WTC11 (cell line): ENCODE results near the gene SPATA25. TPM values are rescaled to one million over a fixed set of nuclear protein-coding genes. Genes with fewer than 3 reads are reported as not detected.

Experiments used
- ATAC-seq: fragments of 200-7000 bp; cut with Tn5 transposase; 2 replicates; pipeline ENCODE4 v1.10.0; 2021; ENCODE audit warnings: mild to moderate bottlenecking, moderate library complexity
- CTCF ChIA-PET: fragments of 300-600 bp; sonication (Branson Sonifier 250); formaldehyde crosslinking; loops from one replicate; lab custom pipeline; 2021; ENCODE audit warnings: antibody characterized with exemption; lab: Charles Lee
- POLR2A ChIA-PET: fragments of 350-600 bp; sonication (Branson Sonifier 250); formaldehyde crosslinking; loops from one replicate; lab custom pipeline; 2021; ENCODE audit warnings: antibody characterized with exemption; lab: Charles Lee
- DNase-seq: peaks from one replicate; pipeline ENCODE4 v3.0.0; 2021; ENCODE audit warnings: low spot score
- H3K27ac Mint-ChIP-seq: 2 replicates; pipeline ENCODE4 v1.8.0; 2021; ENCODE audit warnings: mixed read lengths
- H3K27me3 Mint-ChIP-seq: 2 replicates; pipeline ENCODE4 v1.8.0; 2021; ENCODE audit warnings: low read depth, mild to moderate bottlenecking, moderate library complexity, mixed read lengths
- H3K36me3 Mint-ChIP-seq: 2 replicates; pipeline ENCODE4 v1.8.0; 2021; ENCODE audit warnings: mixed read lengths
- H3K4me1 Mint-ChIP-seq: 2 replicates; pipeline ENCODE4 v1.8.0; 2022; ENCODE audit warnings: mixed read lengths
- H3K4me3 Mint-ChIP-seq: 2 replicates; pipeline ENCODE4 v1.8.0; 2021; ENCODE audit warnings: mild to moderate bottlenecking, moderate library complexity, mixed read lengths
- H3K9me3 Mint-ChIP-seq: 2 replicates; pipeline ENCODE4 v1.8.0; 2021; ENCODE audit warnings: mixed read lengths
- CBFB ChIP-seq: sonication (generic); formaldehyde crosslinking; IDR thresholded peaks from 2 replicates; pipeline ENCODE4 v1.8.1; 2022; ENCODE audit warnings: mild to moderate bottlenecking, low read depth, missing genetic modification reagents
- CTCF ChIP-seq: fragments of 200-600 bp; IDR thresholded peaks from 2 replicates; pipeline ENCODE4 v1.8.0; 2022; ENCODE audit warnings: antibody characterized with exemption
- FOXK1 ChIP-seq: sonication (generic); formaldehyde crosslinking; IDR thresholded peaks from 2 replicates; pipeline ENCODE4 v1.8.0; 2022; ENCODE audit warnings: mild to moderate bottlenecking, moderate library complexity, missing genetic modification reagents
- GABPB1 ChIP-seq: sonication (generic); formaldehyde crosslinking; IDR thresholded peaks from 2 replicates; pipeline ENCODE4 v1.8.1; 2023; ENCODE audit warnings: mild to moderate bottlenecking, missing genetic modification reagents
- HMGA2 ChIP-seq: fragments of 250-450 bp; sonication (Bioruptor Pico); IDR thresholded peaks from 2 replicates; pipeline ENCODE4 v1.4.0; 2021; ENCODE audit warnings: mild to moderate bottlenecking, moderate library complexity
- JUN ChIP-seq: sonication (generic); formaldehyde crosslinking; IDR thresholded peaks from 2 replicates; pipeline ENCODE4 v1.8.0; 2023; ENCODE audit warnings: mild to moderate bottlenecking, missing genetic modification reagents
- MYBL2 ChIP-seq: sonication (generic); formaldehyde crosslinking; IDR thresholded peaks from 2 replicates; pipeline ENCODE4 v1.8.1; 2023; ENCODE audit warnings: mild to moderate bottlenecking, moderate library complexity, missing genetic modification reagents
- NFATC4 ChIP-seq: fragments of 250-450 bp; sonication (Bioruptor Pico); IDR thresholded peaks from 2 replicates; pipeline ENCODE4 v1.9.0; 2021; ENCODE audit warnings: mild to moderate bottlenecking
- NFYB ChIP-seq: sonication (generic); formaldehyde crosslinking; conservative IDR thresholded peaks from 2 replicates; pipeline ENCODE4 v1.8.0; 2022; ENCODE audit warnings: low read depth, missing genetic modification reagents
- NR3C1 ChIP-seq: sonication (generic); formaldehyde crosslinking; conservative IDR thresholded peaks from 2 replicates; pipeline ENCODE4 v1.8.1; 2023; ENCODE audit warnings: low read depth, mild to moderate bottlenecking, missing genetic modification reagents
- PRRX2 ChIP-seq: fragments of 250-450 bp; sonication (Bioruptor Pico); IDR thresholded peaks from 2 replicates; pipeline ENCODE4 v1.8.0; 2021; ENCODE audit warnings: mild to moderate bottlenecking
- STAT6 ChIP-seq: sonication (generic); formaldehyde crosslinking; conservative IDR thresholded peaks from 2 replicates; pipeline ENCODE4 v1.8.1; 2023; ENCODE audit warnings: mild to moderate bottlenecking, low read depth, missing genetic modification reagents, moderate library complexity
- TCF7 ChIP-seq: sonication (generic); formaldehyde crosslinking; IDR thresholded peaks from 2 replicates; pipeline ENCODE4 v1.8.0; 2022; ENCODE audit warnings: mild to moderate bottlenecking, low read depth, missing genetic modification reagents, moderate library complexity
- ZNF121 ChIP-seq: sonication (generic); formaldehyde crosslinking; IDR thresholded peaks from 2 replicates; pipeline ENCODE4 v1.8.0; 2023; ENCODE audit warnings: missing genetic modification reagents
- ZNF219 ChIP-seq: sonication (generic); formaldehyde crosslinking; IDR thresholded peaks from 2 replicates; pipeline ENCODE4 v1.8.0; 2023; ENCODE audit warnings: missing genetic modification reagents, mild to moderate bottlenecking, borderline replicate concordance
- ZSCAN18 ChIP-seq: fragments of 250-450 bp; sonication (Bioruptor Pico); IDR thresholded peaks from 2 replicates; pipeline ENCODE4 v2.1.2; 2022; ENCODE audit warnings: mild to moderate bottlenecking, moderate library complexity
- total RNA-seq: library from RNA; stranded (reverse); gene quantifications from 3 replicates; pipeline ENCODE4 v1.2.3, GENCODE V29; 2021
- TF ChIP-seq, protein P1 (sequence below): sonication (generic); formaldehyde crosslinking; IDR thresholded peaks from 2 replicates; pipeline ENCODE4 v1.8.0; 2022; ENCODE audit warnings: mild to moderate bottlenecking, missing genetic modification reagents
- TF ChIP-seq, protein P2 (sequence below): sonication (generic); formaldehyde crosslinking; IDR thresholded peaks from 2 replicates; pipeline ENCODE4 v1.8.1; 2023; ENCODE audit warnings: mild to moderate bottlenecking, missing genetic modification reagents
- TF ChIP-seq, protein P3 (sequence below): sonication (generic); formaldehyde crosslinking; IDR thresholded peaks from 2 replicates; pipeline ENCODE4 v1.8.1; 2023; ENCODE audit warnings: mild to moderate bottlenecking, missing genetic modification reagents

Gene SPATA25
- total RNA-seq, 1 experiment from 2014 or later, result 3.7 TPM

GRCh38 chr20:45873409-45874103, 13.9 kb downstream of the SPATA25 start:
- Mint-ChIP-seq H3K4me1 (no peaks in the 10 kb centered on the region), H3K27me3 (no peaks in the 10 kb centered on the region), H3K9me3 (peaks cover 4% of the 10 kb centered on the region; the same call in 1 of the 2 replicates), H3K27ac (no peak overlapping the region), H3K36me3 (peaks cover 5% of the 10 kb centered on the region; the same call in 1 of the 2 replicates), H3K4me3 (no peak overlapping the region)
- CTCF ChIA-PET, result interaction anchor here (0.6 to 1.8 kb wide), 3 partner anchors 10 to 113 kb away, joined by 3 to 9 read pairs (median 4); no protein-coding TSS in a partner anchor
- TF ChIP-seq, protein P1, sequence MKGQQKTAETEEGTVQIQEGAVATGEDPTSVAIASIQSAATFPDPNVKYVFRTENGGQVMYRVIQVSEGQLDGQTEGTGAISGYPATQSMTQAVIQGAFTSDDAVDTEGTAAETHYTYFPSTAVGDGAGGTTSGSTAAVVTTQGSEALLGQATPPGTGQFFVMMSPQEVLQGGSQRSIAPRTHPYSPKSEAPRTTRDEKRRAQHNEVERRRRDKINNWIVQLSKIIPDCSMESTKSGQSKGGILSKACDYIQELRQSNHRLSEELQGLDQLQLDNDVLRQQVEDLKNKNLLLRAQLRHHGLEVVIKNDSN, result no peak
- no peak for TF ChIP-seq MYBL2 (CRISPR knock-in tag)
- no peak for TF ChIP-seq TCF7 (CRISPR knock-in tag)
- TF ChIP-seq, protein P2, sequence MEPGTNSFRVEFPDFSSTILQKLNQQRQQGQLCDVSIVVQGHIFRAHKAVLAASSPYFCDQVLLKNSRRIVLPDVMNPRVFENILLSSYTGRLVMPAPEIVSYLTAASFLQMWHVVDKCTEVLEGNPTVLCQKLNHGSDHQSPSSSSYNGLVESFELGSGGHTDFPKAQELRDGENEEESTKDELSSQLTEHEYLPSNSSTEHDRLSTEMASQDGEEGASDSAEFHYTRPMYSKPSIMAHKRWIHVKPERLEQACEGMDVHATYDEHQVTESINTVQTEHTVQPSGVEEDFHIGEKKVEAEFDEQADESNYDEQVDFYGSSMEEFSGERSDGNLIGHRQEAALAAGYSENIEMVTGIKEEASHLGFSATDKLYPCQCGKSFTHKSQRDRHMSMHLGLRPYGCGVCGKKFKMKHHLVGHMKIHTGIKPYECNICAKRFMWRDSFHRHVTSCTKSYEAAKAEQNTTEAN (CRISPR knock-in tag), result no peak
- TF ChIP-seq ZNF219 (CRISPR knock-in tag), result no peak
- no peak for TF ChIP-seq ZSCAN18 (CRISPR knock-in tag)
- TF ChIP-seq NR3C1 (CRISPR knock-in tag), result no peak
- no peak for TF ChIP-seq ZNF121 (CRISPR knock-in tag)
- TF ChIP-seq FOXK1, result no peak
- no peak for TF ChIP-seq GABPB1 (CRISPR knock-in tag)
- no peak for TF ChIP-seq JUN (CRISPR knock-in tag)
- TF ChIP-seq CBFB, result no peak
- TF ChIP-seq, protein P3, sequence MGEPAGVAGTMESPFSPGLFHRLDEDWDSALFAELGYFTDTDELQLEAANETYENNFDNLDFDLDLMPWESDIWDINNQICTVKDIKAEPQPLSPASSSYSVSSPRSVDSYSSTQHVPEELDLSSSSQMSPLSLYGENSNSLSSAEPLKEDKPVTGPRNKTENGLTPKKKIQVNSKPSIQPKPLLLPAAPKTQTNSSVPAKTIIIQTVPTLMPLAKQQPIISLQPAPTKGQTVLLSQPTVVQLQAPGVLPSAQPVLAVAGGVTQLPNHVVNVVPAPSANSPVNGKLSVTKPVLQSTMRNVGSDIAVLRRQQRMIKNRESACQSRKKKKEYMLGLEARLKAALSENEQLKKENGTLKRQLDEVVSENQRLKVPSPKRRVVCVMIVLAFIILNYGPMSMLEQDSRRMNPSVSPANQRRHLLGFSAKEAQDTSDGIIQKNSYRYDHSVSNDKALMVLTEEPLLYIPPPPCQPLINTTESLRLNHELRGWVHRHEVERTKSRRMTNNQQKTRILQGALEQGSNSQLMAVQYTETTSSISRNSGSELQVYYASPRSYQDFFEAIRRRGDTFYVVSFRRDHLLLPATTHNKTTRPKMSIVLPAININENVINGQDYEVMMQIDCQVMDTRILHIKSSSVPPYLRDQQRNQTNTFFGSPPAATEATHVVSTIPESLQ (CRISPR knock-in tag), result no peak
- no peak for TF ChIP-seq NFYB (CRISPR knock-in tag)
- no peak for TF ChIP-seq STAT6 (CRISPR knock-in tag)
- no peak for TF ChIP-seq HMGA2 (CRISPR knock-in tag)
- no peak for TF ChIP-seq PRRX2 (CRISPR knock-in tag)
- TF ChIP-seq NFATC4, result no peak
- TF ChIP-seq CTCF, result no peak
- POLR2A ChIA-PET, result no interaction called here
- ATAC-seq, result no peak
- DNase-seq, result no peak
